K562 (cell line): ENCODE data around the gene SPEG. TPM values are rescaled to one million over a fixed set of nuclear protein-coding genes. Genes with fewer than 3 reads are reported as not detected.

ENCODE experiments used
- C11orf30 ChIP-seq: fragments of 450-650 bp; IDR thresholded peaks from 2 replicates; pipeline ENCODE4 v1.6.1; 2016; ENCODE audit warnings: low read depth, mild to moderate bottlenecking
- GTF2B ChIP-seq: IDR thresholded peaks from 2 replicates; pipeline ENCODE4 v1.6.1; 2011; ENCODE audit not compliant: insufficient read length; ENCODE audit errors: extremely low read depth
- HDAC1 ChIP-seq, 2 experiments: fragments of 450-650 bp; IDR thresholded peaks; 2 replicates each; pipeline ENCODE4 v1.6.1; 2016 to 2017; ENCODE audit warnings: inconsistent platforms in 1 of 2, mild to moderate bottlenecking in 1 of 2, moderate library complexity in 1 of 2
- HMGN3 ChIP-seq: IDR thresholded peaks from 2 replicates; pipeline ENCODE4 v1.6.1; 2011; ENCODE audit warnings: borderline replicate concordance, low read depth, mild to moderate bottlenecking, mixed read lengths, low read length; ENCODE audit not compliant: insufficient read length; ENCODE audit errors: extremely low read depth
- KDM1A ChIP-seq, 2 experiments: fragments of 450-650 bp; IDR thresholded peaks; 2 replicates each; pipeline ENCODE4 v1.6.1; 2016; ENCODE audit warnings: mild to moderate bottlenecking in 2 of 2
- L3MBTL2 ChIP-seq: fragments of 450-650 bp; IDR thresholded peaks from 2 replicates; pipeline ENCODE4 v1.6.1; 2016; ENCODE audit warnings: mild to moderate bottlenecking, moderate library complexity
- MBD2 ChIP-seq: sonication (generic); IDR thresholded peaks from 2 replicates; pipeline ENCODE4 v1.6.1; 2016; ENCODE audit warnings: low read depth, borderline replicate concordance
- NFE2L1 ChIP-seq: fragments of 450-650 bp; IDR thresholded peaks from 2 replicates; pipeline ENCODE4 v1.6.1; 2016; ENCODE audit warnings: missing genetic modification characterization, low read depth, mild to moderate bottlenecking, missing compliant biosample characterization, moderate library complexity, borderline replicate concordance
- NR1H2 ChIP-seq: sonication (generic); formaldehyde crosslinking; IDR thresholded peaks from 2 replicates; pipeline ENCODE4 v1.4.0; 2020; ENCODE audit warnings: mild to moderate bottlenecking, missing genetic modification reagents
- PPARD ChIP-seq: fragments of 250-450 bp; sonication (Bioruptor Pico); IDR thresholded peaks from 2 replicates; pipeline ENCODE4 v1.8.0; 2022; ENCODE audit warnings: inconsistent platforms, mild to moderate bottlenecking, moderate library complexity
- PTRF ChIP-seq: fragments of 450-650 bp; IDR thresholded peaks from 2 replicates; pipeline ENCODE4 v1.6.1; 2016; ENCODE audit warnings: mild to moderate bottlenecking, missing genetic modification characterization, missing compliant biosample characterization
- STAT5B ChIP-seq: fragments of 250-450 bp; sonication (Bioruptor Pico); IDR thresholded peaks from 2 replicates; pipeline ENCODE4 v1.8.0; 2021; ENCODE audit warnings: mild to moderate bottlenecking, inconsistent platforms
- TAF1 ChIP-seq: IDR thresholded peaks from 2 replicates; pipeline ENCODE4 v1.6.1; 2011; ENCODE audit warnings: mild to moderate bottlenecking, low read length, moderate library complexity; ENCODE audit not compliant: insufficient read depth, control insufficient read depth, severe bottlenecking; ENCODE audit errors: extremely low read depth
- ZBTB40 ChIP-seq, 2 experiments: fragments of 450-650 bp in 1 of 2; sonication (generic) in 1 of 2; formaldehyde crosslinking in 1 of 2; IDR thresholded peaks; 2 replicates each; pipeline versions ENCODE4 v1.7.1 to v1.9.0; 2016 to 2022; ENCODE audit warnings: inconsistent platforms in 1 of 2, mild to moderate bottlenecking in 1 of 2, missing genetic modification reagents in 1 of 2
- ZKSCAN3 ChIP-seq: fragments of 250-450 bp; sonication (Bioruptor Pico); IDR thresholded peaks from 2 replicates; pipeline ENCODE4 v1.4.0; 2020
- ZNF583 ChIP-seq: fragments of 250-450 bp; sonication (Bioruptor Pico); IDR thresholded peaks from 2 replicates; pipeline ENCODE4 v1.4.0; 2020
- polyA plus RNA-seq, 8 experiments: library from polyadenylated mRNA; depleted of rRNA in 4 of 8; stranded (reverse) in 5 of 8; unstranded in 3 of 8; fragments of >200 nt; fragmentation: Nextera tagmentation in 2 of 8; fragmentation: Illumina TruSeq in 1 of 8; extraction: Ambion mirVana in 2 of 8; extraction: Trizol in 1 of 8; gene quantifications; 2 replicates each; pipeline versions ENCODE4 v1.2.1 to v1.2.3, GENCODE V29; 2011 to 2014; ENCODE audit warnings: inconsistent platforms in 1 of 8, missing spikeins in 1 of 8
- total RNA-seq, 7 experiments: library from RNA; depleted of rRNA in 6 of 7; stranded (reverse); fragments of >200 nt in 6 of 7; fragmentation: Illumina TruSeq in 2 of 7; extraction: Trizol in 2 of 7; gene quantifications; 2 replicates each; pipeline versions ENCODE4 v1.2.1 to v1.2.3, GENCODE V29; 2011 to 2021; ENCODE audit warnings: low replicate concordance in 1 of 7

Gene SPEG
- total and polyA plus RNA-seq, 9 of the 15 experiments (the other 6 are each of a cell fraction or from before 2014, with no cell fraction given), result 0.49 to 8.7 (median 3.0) TPM

GRCh38 chr2:219509780-219510511 is 75.3 kb downstream of the SPEG start (continued):
- TF ChIP-seq MBD2 (peak; percentile 74), GTF2B (no peak), TAF1 (no peak), NR1H2 (CRISPR knock-in tag) (no peak), ZBTB40 (IDR thresholded peaks at IDR 0.05) (no peak), ZBTB40 (CRISPR knock-in tag; IDR thresholded peaks at IDR 0.05) (peak; percentile 44; the same call in 1 of the 2 replicates), NFE2L1 (tag) (no peak), PTRF (tag) (no peak), ZNF583 (CRISPR knock-in tag) (no peak), ZKSCAN3 (no peak), L3MBTL2 (peak; percentile 85), C11orf30 (no peak), STAT5B (CRISPR knock-in tag) (no peak), KDM1A (IDR thresholded peaks at IDR 0.05) (peak; percentile 93), HDAC1 (IDR thresholded peaks at IDR 0.05) (peak; percentile 42 to 98; a peak in 2 of 4 replicates), HMGN3 (peak; percentile 99), PPARD (CRISPR knock-in tag) (no peak)
